Activated CD8-positive, alpha-beta memory T cell treated with anti-CD3 and anti-CD28 coated beads, Interleukin-2, amount 50 U/mL, for 4 hours (primary cell): ENCODE results near the gene NFYB.
A peak's percentile ranks its signal among the peaks of the same experiment; 100 is the strongest.
"Not testable (repeated sequence)": the region's sequence is repeated elsewhere in the genome, so short reads cannot be mapped to it uniquely, and the experiment has no call there.

Source experiments
- DNase-seq: peaks from one replicate; pipeline ENCODE4 v3.0.0-alpha.2; 2020

Gene NFYB

GRCh38 chr12:104137902-104138796 is at the start of gene NFYB:
TSS of gene NFYB (minus strand) at chr12:104138210. CDS start at chr12:104135453, 2,757 bp downstream.
- peak; percentile 85 for DNase-seq

GRCh38 chr12:104187446-104188155 is 49.6 kb upstream of the NFYB start:
- DNase-seq, result no peak

DNA sequence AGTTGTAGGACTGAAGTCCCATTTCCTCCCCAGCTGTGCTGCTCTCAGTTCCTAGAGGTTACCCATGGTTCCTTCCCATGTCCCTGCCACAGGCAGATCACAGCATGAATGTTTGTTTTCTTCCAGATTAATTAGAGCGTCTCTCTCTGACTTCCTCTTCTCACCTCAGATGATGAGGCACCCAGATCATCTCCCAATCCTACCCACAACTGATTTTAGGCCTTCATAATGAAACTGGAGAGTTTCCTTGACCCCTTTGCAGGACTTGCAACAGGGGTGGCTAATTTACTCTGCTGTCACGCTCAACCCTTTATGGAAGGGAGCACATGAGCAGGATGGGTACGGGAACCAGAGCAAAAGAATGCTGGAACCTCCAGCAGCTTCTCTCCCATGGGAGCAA is 45.4 kb upstream of the NFYB start:
- no peak for DNase-seq

- DNase-seq, result no peak
Observed at GRCh38 chr12:104182621-104183378, 44.8 kb upstream of the NFYB start.

DNA sequence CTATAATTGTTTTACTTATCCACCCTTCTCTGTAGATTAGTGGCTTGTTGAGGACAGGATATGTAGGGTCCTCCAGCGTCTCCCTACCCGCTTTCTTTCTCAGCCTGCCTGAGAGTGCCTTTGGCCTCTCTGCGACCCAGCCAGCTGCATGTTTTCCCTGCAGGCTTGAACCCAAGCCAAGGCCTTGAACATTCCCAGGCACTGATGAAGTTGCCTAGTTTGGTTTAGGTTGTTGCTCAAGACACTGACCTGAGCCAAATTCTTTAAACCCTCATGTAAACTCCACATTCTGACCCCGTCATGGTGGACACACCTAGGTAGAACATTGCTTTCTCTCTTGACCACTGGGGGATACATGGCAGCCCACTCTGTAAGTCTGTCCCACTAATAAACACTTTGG is 44.1 kb upstream of the NFYB start:
- no peak for DNase-seq

- no peak for DNase-seq
Observed at GRCh38 chr12:104181313-104181712, 43.3 kb upstream of the NFYB start.

DNA sequence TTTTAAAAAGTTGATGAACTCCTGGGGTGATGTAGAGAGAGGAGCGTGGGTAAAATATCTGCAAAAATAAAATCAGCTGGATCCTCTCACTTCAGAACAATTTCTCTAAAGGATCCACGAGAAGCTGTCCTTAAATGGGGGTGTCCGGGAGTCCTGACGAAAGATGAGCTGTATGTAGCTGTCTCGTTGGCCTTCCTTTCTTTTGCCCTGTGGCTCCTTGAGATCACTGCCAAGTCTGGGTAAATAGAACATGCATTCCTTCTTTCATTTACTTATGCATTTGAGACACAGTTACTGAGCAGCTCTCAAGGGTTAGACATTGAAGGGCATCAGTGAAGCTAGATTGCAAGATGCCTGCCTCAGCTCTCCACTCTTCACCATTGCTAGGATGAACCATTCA is 42.4 kb upstream of the NFYB start:
- no peak for DNase-seq

DNA sequence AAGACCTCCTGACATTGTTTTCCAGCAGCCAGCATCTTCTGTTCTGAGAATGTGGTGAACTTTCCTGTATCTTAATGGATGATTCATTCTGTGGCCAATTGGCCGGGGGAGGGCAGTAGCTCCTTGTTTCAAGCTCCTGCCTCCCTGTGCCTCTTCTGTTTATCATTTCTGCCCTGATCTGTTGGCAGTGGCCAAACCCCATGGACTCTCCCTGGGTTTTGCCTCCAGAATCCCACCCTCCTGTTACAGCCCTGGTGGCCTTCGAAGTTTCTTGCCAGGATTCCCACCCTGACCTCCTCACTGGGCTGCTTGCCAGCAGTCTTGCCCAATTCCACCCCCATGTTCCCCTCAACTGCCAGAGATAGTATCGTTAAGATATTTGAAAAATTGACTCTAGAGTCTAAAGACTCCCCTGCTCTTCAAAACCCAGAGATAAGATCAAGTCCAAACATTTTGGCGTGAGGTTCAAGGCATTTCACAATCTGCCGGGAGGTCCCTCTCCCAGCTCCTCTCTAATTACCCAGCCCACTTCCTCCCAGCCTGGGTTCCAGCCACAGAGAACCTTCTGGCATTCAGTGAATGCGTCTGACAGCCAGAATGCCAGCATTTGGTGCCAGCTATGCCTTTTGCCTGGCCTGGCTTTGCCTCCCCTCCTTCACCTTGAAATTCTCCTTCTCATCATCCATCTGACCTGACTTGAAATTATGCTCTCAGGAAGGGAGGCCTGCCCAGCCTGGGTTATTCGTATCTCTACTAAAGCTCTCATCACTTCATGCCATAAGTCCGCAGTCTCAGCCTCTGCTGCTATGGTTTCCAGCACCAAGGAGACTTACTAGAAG is 39.9 kb upstream of the NFYB start:
- no peak for DNase-seq

GRCh38 chr12:104177336-104177662 is 39.3 kb upstream of the NFYB start:
- no peak for DNase-seq

DNA sequence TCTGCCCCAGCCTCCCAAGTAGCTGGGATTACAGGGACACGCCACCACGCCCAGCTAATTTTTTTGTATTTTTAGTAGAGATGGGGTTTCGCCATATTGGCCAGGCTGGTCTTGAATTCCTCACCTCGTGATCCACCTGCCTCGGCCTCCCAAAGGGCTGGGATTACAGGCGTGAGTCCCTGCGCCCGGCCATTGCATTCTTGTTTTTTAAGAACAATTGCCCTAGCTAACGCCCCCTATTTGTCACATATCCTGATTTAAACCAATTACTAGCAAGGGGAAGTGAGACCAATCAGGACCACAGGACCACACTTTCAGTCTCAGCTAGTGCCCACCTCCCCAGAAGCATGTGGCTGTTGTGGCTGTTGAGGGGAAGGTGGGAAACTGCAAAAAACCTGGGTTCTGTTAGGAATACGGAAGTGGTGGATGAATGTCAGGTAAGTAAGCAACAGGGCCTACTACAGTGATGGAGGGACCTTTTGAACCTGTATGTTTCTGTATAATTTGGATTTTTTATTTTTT is 37.8 kb upstream of the NFYB start:
- DNase-seq, result no peak

- DNase-seq, result not testable (repeated sequence)
Observed at GRCh38 chr12:104173804-104174203, 35.8 kb upstream of the NFYB start.

DNA sequence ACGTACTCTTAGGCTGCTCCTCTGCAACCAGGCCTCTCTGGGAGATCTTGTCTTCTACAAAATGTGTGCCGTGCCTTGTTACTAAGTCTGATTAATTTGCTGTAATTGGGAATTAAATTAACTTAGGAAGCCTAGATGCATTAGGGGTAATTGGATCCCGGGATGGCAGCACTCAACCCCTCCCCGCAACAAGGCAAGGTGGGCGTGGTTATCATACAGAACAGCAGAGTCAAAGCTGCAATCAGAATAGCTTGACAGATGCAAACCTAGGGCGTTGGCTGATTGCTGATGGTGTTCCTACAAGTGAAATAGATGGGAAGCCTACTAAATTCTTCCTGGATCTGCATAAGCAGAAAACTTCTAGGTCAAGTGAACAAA is 34.5 kb upstream of the NFYB start:
- DNase-seq, result no peak

DNA sequence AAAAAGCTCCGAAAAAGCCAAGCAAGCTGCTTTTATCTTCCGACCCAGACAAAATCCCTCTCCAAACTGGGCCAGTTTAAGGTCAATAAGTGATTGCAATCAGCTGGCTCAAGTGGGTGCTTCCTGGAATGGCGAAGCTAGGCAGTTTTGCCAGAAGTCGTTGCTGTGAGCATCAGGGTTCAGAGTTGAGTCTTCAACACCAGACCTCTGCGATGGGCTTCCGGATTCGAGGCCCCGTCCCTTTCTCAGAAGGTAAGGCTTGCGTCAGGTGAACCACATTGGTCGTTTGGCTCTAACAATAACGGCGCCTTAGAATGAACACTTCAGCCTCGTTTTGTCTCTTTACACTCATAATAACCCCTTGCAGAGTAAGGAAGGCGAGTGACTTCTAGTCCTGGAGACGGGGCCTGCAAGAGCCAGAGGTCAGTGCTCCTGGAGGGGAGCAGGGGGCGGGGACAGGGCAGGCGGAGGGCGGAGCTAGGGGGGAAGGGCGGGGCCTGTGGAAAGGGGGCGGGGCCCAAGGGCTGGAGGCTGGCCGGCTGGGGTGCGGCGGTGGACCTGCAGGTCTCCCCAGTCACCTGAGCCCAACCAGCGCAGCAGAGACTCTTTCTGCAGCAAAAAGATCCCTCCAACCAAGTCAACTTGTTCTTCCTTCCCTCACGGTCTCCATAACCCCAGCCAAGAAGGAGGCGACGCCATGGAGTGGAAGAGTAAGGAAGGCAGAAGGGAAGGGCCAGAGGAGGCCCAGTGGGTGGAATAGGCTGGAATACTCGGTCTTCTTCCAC is 34.0 kb upstream of the NFYB start:
- no peak for DNase-seq

- no peak for DNase-seq
Observed at GRCh38 chr12:104168596-104168995, 30.6 kb upstream of the NFYB start.

- no peak for DNase-seq
Observed at GRCh38 chr12:104167519-104168458, 29.8 kb upstream of the NFYB start.

DNA sequence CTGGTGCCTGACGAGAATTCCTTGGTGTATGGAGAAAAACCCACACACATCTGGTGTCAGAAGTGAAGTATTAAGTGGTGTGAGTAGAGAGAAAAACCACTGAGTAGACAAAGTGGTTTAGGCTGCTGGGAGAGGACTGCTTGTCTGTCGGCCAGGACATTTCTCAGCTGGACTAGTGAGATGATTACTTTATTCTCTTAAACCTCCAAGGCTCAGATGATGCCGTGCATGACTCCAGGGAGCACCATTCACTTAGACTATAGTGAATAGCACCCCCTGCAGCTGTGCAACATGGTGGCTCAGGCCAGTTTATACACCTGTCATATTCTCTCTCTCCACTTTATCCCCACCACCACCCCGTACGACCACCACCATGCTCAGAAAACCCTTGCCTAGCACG is 28.5 kb upstream of the NFYB start:
- DNase-seq, result no peak

- no peak for DNase-seq
Observed at GRCh38 chr12:104165801-104166200, 27.8 kb upstream of the NFYB start.

- DNase-seq, result no peak
Observed at GRCh38 chr12:104164634-104165033, 26.6 kb upstream of the NFYB start.

DNA sequence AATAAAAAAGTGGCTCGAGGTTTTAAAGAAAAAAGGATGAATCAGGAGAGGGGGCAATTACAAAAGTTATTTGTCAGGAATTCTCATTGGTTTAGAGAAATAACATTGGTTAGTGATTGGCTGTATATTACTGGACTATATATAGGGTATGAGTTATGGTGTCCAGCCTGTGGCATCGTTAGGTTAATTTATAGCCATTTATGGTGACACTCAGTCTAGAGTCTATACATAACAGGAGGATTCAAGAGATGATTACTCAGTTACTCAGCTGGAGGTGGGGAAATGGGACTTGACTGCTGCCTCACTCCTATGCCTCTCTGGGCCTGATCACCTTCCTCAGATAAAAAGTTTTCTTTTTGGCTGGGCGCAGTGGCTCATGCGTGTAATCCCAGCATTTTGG is 25.6 kb upstream of the NFYB start:
- DNase-seq, result no peak

DNA sequence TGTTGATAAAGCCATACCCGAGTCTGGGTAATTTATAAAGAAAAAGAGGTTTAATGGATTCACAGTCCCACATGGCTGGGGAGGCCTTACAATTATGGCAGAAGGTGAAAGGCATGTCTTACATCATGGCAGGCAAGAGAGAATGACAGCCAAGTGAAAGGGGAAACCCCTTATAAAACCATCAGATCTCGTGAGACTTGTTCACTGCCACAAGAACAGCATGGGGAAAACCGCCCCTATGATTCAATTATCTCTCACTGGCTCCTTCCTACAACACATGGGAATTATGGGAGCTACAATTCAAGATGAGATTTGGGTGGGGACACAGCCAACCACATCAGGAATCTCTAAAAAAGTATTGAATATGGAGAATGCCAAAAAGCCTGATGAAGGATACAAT is 25.0 kb upstream of the NFYB start:
- DNase-seq, result not testable (repeated sequence)
